ENCODE results near the gene TNS1.

- TF ChIP-seq CTCF (IDR thresholded peaks at IDR 0.05) (no peak), POLR2AphosphoS5 (IDR thresholded peaks at IDR 0.05; ENCODE audit: low read depth, low read length) (no peak), TCF7L2 (IDR thresholded peaks at IDR 0.05; ENCODE audit: low read depth, low read length) (no peak), REST (IDR thresholded peaks at IDR 0.05; ENCODE audit: insufficient read depth in 1 of 2, low read depth in 2 of 2, low read length in 1 of 2) (no peak)
Measured at GRCh38 chr2:217929272-217929671, 73.5 kb downstream of the TNS1 start.

Data from Panc1 (cell line).